MM.1S (cell line): ENCODE results near the gene EHBP1L1.

Experiments used
- DNase-seq: peaks from one replicate; pipeline ENCODE4 v3.0.0-alpha.2; 2015
- H2AFZ ChIP-seq: fragments of 300-600 bp; sonication (generic); 2 replicates; pipeline ENCODE4 v1.6.0; 2016; ENCODE audit warnings: antibody characterized with exemption, low read length
- H3F3A ChIP-seq: fragments of 300-600 bp; sonication (generic); 2 replicates; pipeline ENCODE4 v1.6.1; 2016; ENCODE audit warnings: mild to moderate bottlenecking, antibody characterized with exemption, low read length, moderate library complexity, mixed read lengths; ENCODE audit not compliant: insufficient read depth
- H3K27ac ChIP-seq: fragments of 300-600 bp; sonication (generic); 2 replicates; pipeline ENCODE4 v1.5.1; 2016; ENCODE audit warnings: mild to moderate bottlenecking, low read length
- H3K27me3 ChIP-seq: fragments of 300-600 bp; sonication (generic); replicated peaks from 2 replicates; pipeline ENCODE4 v1.6.0; 2016; ENCODE audit warnings: low read length; ENCODE audit not compliant: insufficient read depth
- H3K36me3 ChIP-seq: fragments of 300-600 bp; sonication (generic); replicated peaks from 2 replicates; pipeline ENCODE4 v1.6.1; 2016; ENCODE audit warnings: mild to moderate bottlenecking, low read length, mixed read lengths; ENCODE audit not compliant: insufficient read depth
- H3K4me1 ChIP-seq: fragments of 300-600 bp; sonication (generic); 2 replicates; pipeline ENCODE4 v1.6.1; 2016; ENCODE audit warnings: low read length, mixed read lengths
- H3K4me2 ChIP-seq: fragments of 300-600 bp; sonication (generic); 2 replicates; pipeline ENCODE4 v1.6.0; 2016; ENCODE audit warnings: low read depth, low read length
- H3K4me3 ChIP-seq: fragments of 300-600 bp; sonication (generic); 2 replicates; pipeline ENCODE4 v1.5.1; 2016; ENCODE audit warnings: low read length, mixed read lengths
- H3K79me2 ChIP-seq: fragments of 300-600 bp; sonication (generic); 2 replicates; pipeline ENCODE4 v1.6.1; 2016; ENCODE audit warnings: mixed run types, low read length, mixed read lengths
- H3K9ac ChIP-seq: fragments of 300-600 bp; sonication (generic); 2 replicates; pipeline ENCODE4 v1.6.1; 2016; ENCODE audit warnings: low read length, mixed read lengths
- H3K9me2 ChIP-seq: fragments of 300-600 bp; sonication (generic); replicated peaks from 2 replicates; pipeline ENCODE4 v1.6.1; 2016; ENCODE audit warnings: mild to moderate bottlenecking, low read length, mixed read lengths; ENCODE audit not compliant: insufficient read depth
- H3K9me3 ChIP-seq: fragments of 300-600 bp; sonication (generic); replicated peaks from 2 replicates; pipeline ENCODE4 v1.6.1; 2016; ENCODE audit warnings: mild to moderate bottlenecking, low read length, mixed read lengths; ENCODE audit not compliant: insufficient read depth
- H4K20me1 ChIP-seq: fragments of 300-600 bp; sonication (generic); 2 replicates; pipeline ENCODE4 v1.6.1; 2016; ENCODE audit warnings: mild to moderate bottlenecking, low read length, moderate library complexity, mixed read lengths; ENCODE audit not compliant: insufficient read depth
- CTCF ChIP-seq: fragments of 300-600 bp; sonication (generic); IDR thresholded peaks from 2 replicates; pipeline ENCODE4 v1.5.1; 2016; ENCODE audit warnings: antibody characterized with exemption, low read length, mixed read lengths
- EZH2 ChIP-seq: fragments of 300-600 bp; sonication (generic); optimal IDR thresholded peaks from 2 replicates; pipeline ENCODE3; 2017; ENCODE audit warnings: low read depth, mild to moderate bottlenecking, antibody characterized with exemption, low read length, mixed read lengths
- EZH2phosphoT487 ChIP-seq: fragments of 300-600 bp; sonication (generic); IDR thresholded peaks from 2 replicates; pipeline ENCODE4 v1.6.1; 2018; ENCODE audit warnings: antibody characterized with exemption, low read length

EHBP1L1 gene

GRCh38 chr11:65569973-65570918, 5.6 kb upstream of the EHBP1L1 start, which contains the start of gene ZNRD2:
TSS of gene ZNRD2 (plus strand) at chr11:65570477. CDS start at chr11:65570492, 15 bp downstream.
- H2AFZ ChIP-seq: peak within 1 kb of the TSS; percentile 68
- H3K4me1 ChIP-seq: peaks cover 25% of the 10 kb centered on the region
- H3K79me2 ChIP-seq: peaks cover 57% of the 10 kb centered on the region

GRCh38 chr11:65571420-65571819, 4.4 kb upstream of the EHBP1L1 start:
- Histone ChIP-seq H3K4me3 (peak overlapping the region; percentile 98), H3F3A (peaks cover 53% of the 10 kb centered on the region), H3K36me3 (no peaks in the 10 kb centered on the region), H3K27me3 (no peaks in the 10 kb centered on the region), H3K9me2 (no peaks in the 10 kb centered on the region), H3K4me2 (peak overlapping the region; percentile 93), H2AFZ (no peak overlapping the region), H3K4me1 (peaks cover 28% of the 10 kb centered on the region), H3K9ac (peak overlapping the region; percentile 86; the same call in 1 of the 2 replicates), H3K79me2 (peaks cover 66% of the 10 kb centered on the region), H3K27ac (peak overlapping the region; percentile 92; the same call in 1 of the 2 replicates), H4K20me1 (no peaks in the 10 kb centered on the region), H3K9me3 (no peaks in the 10 kb centered on the region)
- TF ChIP-seq EZH2 (no peak), CTCF (no peak), EZH2phosphoT487 (no peak)
- no peak for DNase-seq

More at GRCh38 chr11:65569973-65570918, 5.6 kb upstream of the EHBP1L1 start, which contains the start of gene ZNRD2:
- DNase-seq: peak; percentile 99
- H3K4me3 ChIP-seq: peak within 1 kb of the TSS; percentile 98
- H3F3A ChIP-seq: peaks cover 49% of the 10 kb centered on the region
- no peaks in the 10 kb centered on the region for H4K20me1 ChIP-seq
- H3K27ac ChIP-seq: peak within 1 kb of the TSS; percentile 92
- no peaks in the 10 kb centered on the region for H3K27me3 ChIP-seq
- no peaks in the 10 kb centered on the region for H3K9me3 ChIP-seq
- peak within 1 kb of the TSS; percentile 86 for H3K9ac ChIP-seq
- H3K4me2 ChIP-seq: peak within 1 kb of the TSS; percentile 93
- H3K36me3 ChIP-seq: no peaks in the 10 kb centered on the region
- H3K9me2 ChIP-seq: no peaks in the 10 kb centered on the region
- TF ChIP-seq EZH2phosphoT487 (no peak), CTCF (peak; percentile 39)

- peaks cover 53% of the 10 kb centered on the region for H3F3A ChIP-seq
- H3K4me3 ChIP-seq: peak overlapping the region; percentile 98
- H3K9ac ChIP-seq: peak overlapping the region; percentile 9; the same call in 1 of the 2 replicates
- H3K4me1 ChIP-seq: peaks cover 28% of the 10 kb centered on the region
- H2AFZ ChIP-seq: no peak overlapping the region
- peak overlapping the region; percentile 93 for H3K4me2 ChIP-seq
- no peaks in the 10 kb centered on the region for H3K36me3 ChIP-seq
- no peak for TF ChIP-seq EZH2
- TF ChIP-seq CTCF: peak; percentile 61
- no peaks in the 10 kb centered on the region for H4K20me1 ChIP-seq
- no peaks in the 10 kb centered on the region for H3K9me2 ChIP-seq
- H3K27ac ChIP-seq: peak overlapping the region; percentile 40; the same call in 1 of the 2 replicates
- DNase-seq: peak; percentile 51
- no peaks in the 10 kb centered on the region for H3K9me3 ChIP-seq
- no peaks in the 10 kb centered on the region for H3K27me3 ChIP-seq
- peaks cover 68% of the 10 kb centered on the region for H3K79me2 ChIP-seq
Measured at GRCh38 chr11:65571940-65572339, 3.9 kb upstream of the EHBP1L1 start.
